Heart left ventricle (tissue), 16 donors: ENCODE measurements around the gene GNPDA1. TPM values are rescaled to one million over a fixed set of nuclear protein-coding genes. Genes with fewer than 3 reads are reported as not detected.
"Not testable (repeated sequence)": the region's sequence is repeated elsewhere in the genome, so short reads cannot be mapped to it uniquely, and the experiment has no call there.

Experiments
- ATAC-seq, 4 donors: fragments of 200-7000 bp; cut with Tn5 transposase; one replicate each; pipeline ENCODE4 v1.9.1; 2020 to 2022; ENCODE audit warnings: moderate library complexity in 4 of 4, mild to moderate bottlenecking in 3 of 4, moderate number of reproducible peaks in 1 of 4
- DNase-seq, 5 donors: peaks; one replicate each; pipeline ENCODE4 v3.0.0-alpha.2; 2020
- H3K27ac ChIP-seq, 12 donors: fragments of 200-600 bp; sonication (generic) in 4 of 12; one replicate each; pipeline versions ENCODE4 v1.5.0 to v1.8.0; 2016 to 2022; ENCODE audit warnings: mild to moderate bottlenecking in 2 of 12
- H3K27me3 ChIP-seq, 9 donors: fragments of 200-600 bp; sonication (generic) in 2 of 9; one replicate each; pipeline versions ENCODE4 v1.5.1 to v1.8.0; 2016 to 2022; ENCODE audit warnings: mild to moderate bottlenecking in 3 of 9
- H3K36me3 ChIP-seq, 9 donors: fragments of 200-600 bp; sonication (generic) in 2 of 9; one replicate each; pipeline versions ENCODE4 v1.5.0 to v1.8.0; 2018 to 2022; ENCODE audit warnings: mild to moderate bottlenecking in 2 of 9
- H3K4me1 ChIP-seq, 12 donors: fragments of 200-600 bp; sonication (generic) in 4 of 12; one replicate each; pipeline versions ENCODE4 v1.5.0 to v1.8.0; 2016 to 2022; ENCODE audit warnings: mild to moderate bottlenecking in 3 of 12
- H3K4me3 ChIP-seq, 12 donors: fragments of 200-600 bp; sonication (generic) in 4 of 12; one replicate each; pipeline versions ENCODE4 v1.5.0 to v1.8.0; 2017 to 2022; ENCODE audit warnings: mild to moderate bottlenecking in 9 of 12, moderate library complexity in 4 of 12
- H3K9me3 ChIP-seq, 12 donors: fragments of 200-600 bp; sonication (generic) in 4 of 12; one replicate each; pipeline versions ENCODE4 v1.5.0 to v1.8.0; 2016 to 2022; ENCODE audit warnings: mild to moderate bottlenecking in 1 of 12
- POLR2A ChIP-seq, 2 donors: fragments of 450-650 bp; IDR thresholded peaks; one replicate each; pipeline ENCODE4 v1.6.1; 2017; ENCODE audit warnings: antibody characterized with exemption in 2 of 2, mild to moderate bottlenecking in 2 of 2, moderate library complexity in 2 of 2
- WGBS, 4 donors: extraction: QIAGEN DNeasy Blood & Tissue Kit in 2 of 4; methylation state at CpG; one replicate each; pipeline versions ENCODE4 v1.1.5 to v1.1.7; 2013 to 2018; 5-methylcytosine and 5-hydroxymethylcytosine counted together
- intact Hi-C, 10 donors: fragments of 100-400 bp; cut with DNase I; formaldehyde crosslinking; loops; one replicate each; pipeline versions ENCODE4 v1.11.1 to v1.14.2; 2022
- polyA plus RNA-seq, 2 donors: library from polyadenylated mRNA; stranded (reverse); fragments of 200-250 nt; gene quantifications; one replicate each; pipeline ENCODE4 v1.2.3, GENCODE V29; 2013
- total RNA-seq, 9 donors: library from RNA; depleted of rRNA in 2 of 9; stranded (reverse); fragments of >200 nt in 2 of 9; fragmentation: NEBNext Ultra II Directional in 3 of 9; extraction: Animal tissue kit (Norgen Biotek cat#: 25700) in 3 of 9; gene quantifications; one replicate each; pipeline versions ENCODE4 v1.1.0 to v1.2.4, GENCODE V29; 2016 to 2023
- TF ChIP-seq, protein P1 (sequence below), 12 donors: fragments of 200-600 bp; sonication (generic) in 4 of 12; IDR thresholded peaks; one replicate each; pipeline versions ENCODE4 v1.5.0 to v1.8.0; 2018 to 2022; ENCODE audit warnings: antibody characterized with exemption in 12 of 12, mild to moderate bottlenecking in 5 of 12
- donor health status: ischemic (EF 13 %, LVEDD 7.1; RV severe dilation, severe dysfunction).
- donor health status: healthy with polysubstance abuse.
- donor health status: DM: no; HTN: yes; CAD: no.
- donor health status: DM: no; HTN: no; CAD: no.
- donor health status: ischemic (EF 25% LVEDD 6.9; RV normal size, moderate dysfunction).
- donor health status: ischemic (EF 25% LVEDD 5.7; RV mildly dilated, moderate dysfunction).
- donor health status: healthy.
- donor health status: DM: yes; HTN: yes; CAD: no.
- donor health status: ischemic (EF 35%, LVEDD 5.7; RV mildly dilated, moderate dysfunction).
- donor health status: nonischemic (EF 11% LVEDD 7.7; RV severe dilation, severe dysfunction).
- donor health status: DM: yes; HTN: yes; CAD: no.
- donor health status: PGD.
- donor health status: ischemic (EF 29% LVEDD 5.4; RV normal size, mild dysfunction).
- donor health status: nonischemic (EF 23%, LVEDD 6.1; RV moderate dilation, normal function).

The GNPDA1 gene
- total and polyA plus RNA-seq, 11 donors: 13.6 to 43.0 (median 23.8) TPM

GRCh38 chr5:142048272-142048671, 35.4 kb upstream of the GNPDA1 start:
- intact Hi-C loops: no loop called here
- no peak for ATAC-seq

GRCh38 chr5:142046191-142046590, 33.4 kb upstream of the GNPDA1 start:
- Histone ChIP-seq H3K4me3 (no peak overlapping the region), H3K36me3 (no peaks in the 10 kb centered on the region), H3K9me3 (no peaks in the 10 kb centered on the region), H3K27ac (peak overlapping the region in 1 of 12 donors; percentile 71), H3K27me3 (no peaks in the 10 kb centered on the region), H3K4me1 (peaks cover 0 to 11% (median 0%) of the 10 kb centered on the region in 12 donors)
- DNase-seq (peak in 2 of 5 donors; percentile 34 to 36), ATAC-seq (peak in 3 of 4 donors; percentile 47 to 89 (median 60))
- TF ChIP-seq, protein P1, sequence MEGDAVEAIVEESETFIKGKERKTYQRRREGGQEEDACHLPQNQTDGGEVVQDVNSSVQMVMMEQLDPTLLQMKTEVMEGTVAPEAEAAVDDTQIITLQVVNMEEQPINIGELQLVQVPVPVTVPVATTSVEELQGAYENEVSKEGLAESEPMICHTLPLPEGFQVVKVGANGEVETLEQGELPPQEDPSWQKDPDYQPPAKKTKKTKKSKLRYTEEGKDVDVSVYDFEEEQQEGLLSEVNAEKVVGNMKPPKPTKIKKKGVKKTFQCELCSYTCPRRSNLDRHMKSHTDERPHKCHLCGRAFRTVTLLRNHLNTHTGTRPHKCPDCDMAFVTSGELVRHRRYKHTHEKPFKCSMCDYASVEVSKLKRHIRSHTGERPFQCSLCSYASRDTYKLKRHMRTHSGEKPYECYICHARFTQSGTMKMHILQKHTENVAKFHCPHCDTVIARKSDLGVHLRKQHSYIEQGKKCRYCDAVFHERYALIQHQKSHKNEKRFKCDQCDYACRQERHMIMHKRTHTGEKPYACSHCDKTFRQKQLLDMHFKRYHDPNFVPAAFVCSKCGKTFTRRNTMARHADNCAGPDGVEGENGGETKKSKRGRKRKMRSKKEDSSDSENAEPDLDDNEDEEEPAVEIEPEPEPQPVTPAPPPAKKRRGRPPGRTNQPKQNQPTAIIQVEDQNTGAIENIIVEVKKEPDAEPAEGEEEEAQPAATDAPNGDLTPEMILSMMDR (IDR thresholded peaks at IDR 0.05): no peak
- TF ChIP-seq POLR2A (IDR thresholded peaks at IDR 0.05): no peak
- intact Hi-C loops: no loop called here
- 78 to 88% (median 86%) methylated on average over 7 of the region's 7 CpGs for WGBS, 4 donors

More at GRCh38 chr5:142048272-142048671, 35.4 kb upstream of the GNPDA1 start:
- H3K9me3 ChIP-seq: peaks cover 0 to 4% (median 0%) of the 10 kb centered on the region in 12 donors
- no peak for DNase-seq
- H3K4me1 ChIP-seq: peaks cover 0 to 22% (median under 1%) of the 10 kb centered on the region in 12 donors
- H3K4me3 ChIP-seq: no peak overlapping the region
- no peaks in the 10 kb centered on the region for H3K36me3 ChIP-seq
- no peaks in the 10 kb centered on the region for H3K27me3 ChIP-seq
- 73 to 77% (median 75%) methylated on average over 7 of the region's 7 CpGs for WGBS, 4 donors
- H3K27ac ChIP-seq: no peak overlapping the region
- TF ChIP-seq, protein P1 (IDR thresholded peaks at IDR 0.05): no peak

- H3K9me3 ChIP-seq, H3K36me3 ChIP-seq, H3K27me3 ChIP-seq, H3K4me3 ChIP-seq, H3K4me1 ChIP-seq, intact Hi-C loops, H3K27ac ChIP-seq, ATAC-seq, DNase-seq: not testable (repeated sequence)
- WGBS, 4 donors: 96 to 98% (median 98%) methylated on average over 6 of the region's 6 CpGs
These were observed 28.1 kb upstream of the GNPDA1 start for GRCh38 chr5:142040881-142041280.

DNA sequence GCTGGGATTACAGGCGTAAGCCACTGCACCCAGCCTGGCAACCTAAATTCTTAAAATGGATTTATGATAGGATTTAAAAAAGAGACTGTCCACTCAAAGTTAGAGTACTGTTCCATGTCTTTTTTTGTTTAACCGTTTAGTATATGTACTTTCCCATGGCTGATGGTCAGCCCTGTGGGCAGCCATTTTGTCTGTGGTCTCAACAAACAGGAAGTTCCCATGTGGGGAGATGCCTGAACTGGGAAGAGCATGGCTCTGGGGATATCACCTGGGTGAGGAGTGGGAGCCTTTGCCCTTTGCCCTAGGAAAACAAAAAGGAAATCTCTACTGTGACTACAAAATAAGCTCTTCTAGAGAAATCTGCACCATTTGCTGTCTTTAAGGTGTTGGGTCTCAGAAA, 27.5 kb upstream of the GNPDA1 start:
- no peak for DNase-seq
- TF ChIP-seq POLR2A (IDR thresholded peaks at IDR 0.05): no peak
- TF ChIP-seq, protein P1 (IDR thresholded peaks at IDR 0.05): no peak
- no peak for ATAC-seq
- Histone ChIP-seq H3K4me3 (no peak overlapping the region), H3K4me1 (peaks cover 0 to 3% (median 0%) of the 10 kb centered on the region in 12 donors), H3K36me3 (no peaks in the 10 kb centered on the region), H3K27ac (no peak overlapping the region), H3K27me3 (no peaks in the 10 kb centered on the region), H3K9me3 (no peaks in the 10 kb centered on the region)
- WGBS, 4 donors: 92 to 98% (median 96%) methylated on average over 2 of the region's 2 CpGs
- intact Hi-C loops: no loop called here

DNA sequence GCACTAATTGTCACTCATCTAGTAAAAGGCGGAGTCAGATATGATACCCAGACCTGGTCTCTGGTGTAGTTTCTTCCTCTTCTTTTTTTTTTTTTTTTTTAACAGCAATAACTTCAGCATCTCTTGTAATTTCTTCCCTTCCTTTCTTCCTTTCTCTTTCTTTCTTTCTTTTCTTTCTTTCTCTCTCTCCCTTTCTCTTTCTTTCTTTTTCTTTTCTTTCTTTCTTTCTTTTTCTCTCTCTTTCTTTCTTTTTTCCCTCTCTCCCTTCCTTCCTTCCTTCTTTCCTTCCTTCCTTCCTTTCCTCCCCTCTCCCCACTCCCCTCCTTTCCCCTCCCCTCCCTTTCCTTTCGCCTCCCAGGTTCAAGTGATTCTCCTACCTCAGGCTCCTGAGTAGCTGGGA, 25.9 kb upstream of the GNPDA1 start:
- Histone ChIP-seq H3K27ac (no peak overlapping the region), H3K36me3 (no peaks in the 10 kb centered on the region), H3K9me3 (no peaks in the 10 kb centered on the region), H3K4me1 (peaks cover 0 to 6% (median 0%) of the 10 kb centered on the region in 12 donors), H3K4me3 (no peak overlapping the region), H3K27me3 (no peaks in the 10 kb centered on the region)
- intact Hi-C loops: no loop called here
- DNase-seq (no peak), ATAC-seq (no peak)
- 95 to 99% (median 97%) methylated on average over 2 of the region's 2 CpGs for WGBS, 4 donors
- TF ChIP-seq POLR2A (IDR thresholded peaks at IDR 0.05): no peak

DNA sequence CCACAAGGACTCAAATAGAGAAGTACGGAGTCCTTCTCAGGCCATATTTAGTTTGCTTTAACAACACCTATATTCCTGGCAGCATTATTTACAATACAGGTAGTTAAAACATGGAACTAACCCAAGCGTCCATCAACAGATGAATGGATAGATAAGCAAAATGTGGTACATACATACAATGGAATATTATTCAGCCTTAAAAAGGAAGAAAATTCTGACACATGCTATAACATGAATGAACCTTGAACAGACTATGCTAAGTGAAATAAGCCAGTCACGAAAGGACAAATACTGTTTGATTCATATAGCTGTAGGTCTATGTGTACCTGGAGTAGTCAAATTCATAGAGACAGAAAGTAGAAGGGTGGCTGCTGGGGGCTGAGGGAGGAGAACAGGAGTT, 24.8 kb upstream of the GNPDA1 start:
- intact Hi-C loops, H3K27me3 ChIP-seq, H3K4me3 ChIP-seq, ATAC-seq, H3K36me3 ChIP-seq, H3K4me1 ChIP-seq, DNase-seq, H3K9me3 ChIP-seq, H3K27ac ChIP-seq: not testable (repeated sequence)
- 92 to 95% (median 93%) methylated on average over 3 of the region's 3 CpGs for WGBS, 4 donors
